H7 (cell line): ENCODE measurements around the gene ACP5. TPM values are rescaled to one million over a fixed set of nuclear protein-coding genes. Genes with fewer than 3 reads are reported as not detected.

Source experiments
- DNase-seq: peaks from one replicate; pipeline ENCODE4 v3.0.0; 2012
- H3K27me3 ChIP-seq: 2 replicates; pipeline ENCODE4 v1.6.0; 2011; ENCODE audit warnings: mild to moderate bottlenecking, low read length; ENCODE audit not compliant: control insufficient read depth, insufficient read depth
- H3K36me3 ChIP-seq: replicated peaks from 2 replicates; pipeline ENCODE4 v1.5.1; 2011; ENCODE audit warnings: low read length; ENCODE audit not compliant: control insufficient read depth, insufficient read depth
- H3K4me3 ChIP-seq: 2 replicates; pipeline ENCODE4 v1.5.1; 2011; ENCODE audit warnings: low read depth, mild to moderate bottlenecking, control low read depth, low read length, moderate library complexity; ENCODE audit not compliant: insufficient read depth
- total RNA-seq: library from RNA; depleted of rRNA; stranded (reverse); fragments of >200 nt; shearing (Covaris generic); gene quantifications from 2 replicates; pipeline ENCODE4 v1.2.3, GENCODE V29; 2014

The ACP5 gene
- total RNA-seq, 1 experiment from 2014 or later, result 1.0 TPM

- no peaks in the 10 kb centered on the region for H3K27me3 ChIP-seq
Observed at GRCh38 chr19:11547929-11548700, 29.3 kb downstream of the ACP5 start.

GRCh38 chr19:11541238-11541637, 36.2 kb downstream of the ACP5 start:
- Histone ChIP-seq H3K36me3 (no peaks in the 10 kb centered on the region), H3K4me3 (no peak overlapping the region), H3K27me3 (no peaks in the 10 kb centered on the region)
- no peak for DNase-seq

More at GRCh38 chr19:11547929-11548700, 29.3 kb downstream of the ACP5 start:
- no peak overlapping the region for H3K4me3 ChIP-seq
- peaks cover 6% of the 10 kb centered on the region for H3K36me3 ChIP-seq
- DNase-seq, result no peak

GRCh38 chr19:11540645-11541044, 36.8 kb downstream of the ACP5 start:
- Histone ChIP-seq H3K36me3 (no peaks in the 10 kb centered on the region), H3K4me3 (no peak overlapping the region), H3K27me3 (no peaks in the 10 kb centered on the region; the same call in 1 of the 2 replicates)
- peak; percentile 46 for DNase-seq

- Histone ChIP-seq H3K4me3 (peak overlapping the region; percentile 38), H3K36me3 (no peaks in the 10 kb centered on the region)
- DNase-seq, result peak; percentile 94
Observed at GRCh38 chr19:11539495-11540365, 37.7 kb downstream of the ACP5 start.

GRCh38 chr19:11538232-11539036, 39.0 kb downstream of the ACP5 start, which contains the start of gene CNN1:
Gene CNN1 (plus strand): TSS chr19:11538851. CDS start chr19:11538928, 77 bp downstream.
- Histone ChIP-seq H3K36me3 (no peaks in the 10 kb centered on the region), H3K4me3 (peak within 1 kb of the TSS; percentile 38), H3K27me3 (no peaks in the 10 kb centered on the region; the same call in 1 of the 2 replicates)
- DNase-seq, result peak; percentile 94

More at GRCh38 chr19:11539495-11540365, 37.7 kb downstream of the ACP5 start:
- no peaks in the 10 kb centered on the region; the same call in 1 of the 2 replicates for H3K27me3 ChIP-seq

- Histone ChIP-seq H3K27me3 (no peaks in the 10 kb centered on the region; the same call in 1 of the 2 replicates), H3K36me3 (no peaks in the 10 kb centered on the region), H3K4me3 (peak overlapping the region; percentile 41)
- DNase-seq, result peak; percentile 99
Observed at GRCh38 chr19:11535792-11536595, 41.5 kb downstream of the ACP5 start.

GRCh38 chr19:11534948-11535347, 42.5 kb downstream of the ACP5 start:
- H3K36me3 ChIP-seq, result no peaks in the 10 kb centered on the region
- H3K27me3 ChIP-seq, result no peaks in the 10 kb centered on the region; the same call in 1 of the 2 replicates
- H3K4me3 ChIP-seq, result no peak overlapping the region
- no peak for DNase-seq

- Histone ChIP-seq H3K4me3 (no peak overlapping the region), H3K36me3 (no peaks in the 10 kb centered on the region)
- no peak for DNase-seq
Observed at GRCh38 chr19:11534538-11534937, 42.9 kb downstream of the ACP5 start.

GRCh38 chr19:11530432-11530831, 47.0 kb downstream of the ACP5 start:
- DNase-seq, result peak; percentile 97
- Histone ChIP-seq H3K36me3 (no peaks in the 10 kb centered on the region), H3K4me3 (no peak overlapping the region), H3K27me3 (no peaks in the 10 kb centered on the region; the same call in 1 of the 2 replicates)

More at GRCh38 chr19:11534538-11534937, 42.9 kb downstream of the ACP5 start:
- no peaks in the 10 kb centered on the region; the same call in 1 of the 2 replicates for H3K27me3 ChIP-seq

GRCh38 chr19:11528551-11529341, 48.7 kb downstream of the ACP5 start, which contains the start of gene ECSIT:
Gene ECSIT (minus strand): TSS chr19:11529134. CDS start chr19:11519170, 9,964 bp downstream.
- peak; percentile 97 for DNase-seq
- Histone ChIP-seq H3K27me3 (no peaks in the 10 kb centered on the region), H3K4me3 (peak within 1 kb of the TSS; percentile 80), H3K36me3 (no peaks in the 10 kb centered on the region)
